Measurements from ENCODE around the gene OLFM2. TPM values are rescaled to one million over a fixed set of nuclear protein-coding genes. Genes with fewer than 3 reads are reported as not detected.
"Not testable (repeated sequence)": the region's sequence is repeated elsewhere in the genome, so short reads cannot be mapped to it uniquely, and the experiment has no call there.

OLFM2 gene
- total RNA-seq, 2 donors from 2014 or later, result 1.7 to 5.0 TPM

DNA sequence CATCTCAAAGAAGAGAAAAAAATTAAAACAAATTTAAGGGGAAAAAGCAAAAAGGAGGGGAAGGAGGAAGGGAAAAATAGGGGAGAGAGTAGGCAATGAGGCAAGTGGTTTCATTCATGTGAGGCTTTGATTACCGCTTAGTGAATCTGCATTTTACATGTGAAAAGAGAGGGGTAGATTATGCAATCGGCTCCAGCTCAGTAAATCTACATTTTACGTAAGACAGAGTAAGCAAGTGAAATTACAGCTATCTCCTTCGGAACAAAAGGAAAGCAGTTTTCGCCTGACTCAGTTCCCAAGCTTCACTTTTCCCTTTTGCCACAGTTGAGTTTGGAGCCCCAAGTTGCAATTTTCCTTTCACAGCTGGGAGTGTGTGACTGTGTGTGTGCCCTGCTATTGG, 16.0 kb upstream of the OLFM2 start:
- ATAC-seq (no peak), DNase-seq (ENCODE audit: low spot score in 2 of 2) (no peak)
- H3K9me3 Mint-ChIP-seq, result no peaks in the 10 kb centered on the region
- no peak overlapping the region for H3K27ac Mint-ChIP-seq
- no peaks in the 10 kb centered on the region for H3K36me3 Mint-ChIP-seq

DNA sequence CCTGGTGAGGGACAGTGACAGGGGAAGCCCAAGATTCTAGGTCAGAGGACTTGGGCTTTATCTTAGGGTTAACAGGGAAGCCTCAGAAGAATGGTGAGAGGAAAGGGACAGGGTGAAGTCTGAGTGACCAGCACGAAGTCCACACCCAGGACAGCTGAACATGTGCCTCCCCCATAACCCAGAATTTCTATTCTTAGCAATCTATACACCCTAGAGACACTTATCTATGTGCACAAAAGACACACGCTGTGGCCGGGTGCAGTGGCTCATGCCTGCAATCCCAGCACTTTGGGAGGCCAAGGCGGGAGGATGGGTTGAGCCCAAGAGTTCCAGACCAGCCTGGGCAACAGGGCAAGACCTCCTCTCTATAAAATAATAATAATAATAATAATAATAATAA, 11.1 kb upstream of the OLFM2 start:
- H3K36me3 Mint-ChIP-seq, result no peaks in the 10 kb centered on the region
- no peaks in the 10 kb centered on the region for H3K9me3 Mint-ChIP-seq
- no peak overlapping the region for H3K27ac Mint-ChIP-seq
- no peak for DNase-seq (ENCODE audit: low spot score in 2 of 2)
- ATAC-seq, result no peak

DNA sequence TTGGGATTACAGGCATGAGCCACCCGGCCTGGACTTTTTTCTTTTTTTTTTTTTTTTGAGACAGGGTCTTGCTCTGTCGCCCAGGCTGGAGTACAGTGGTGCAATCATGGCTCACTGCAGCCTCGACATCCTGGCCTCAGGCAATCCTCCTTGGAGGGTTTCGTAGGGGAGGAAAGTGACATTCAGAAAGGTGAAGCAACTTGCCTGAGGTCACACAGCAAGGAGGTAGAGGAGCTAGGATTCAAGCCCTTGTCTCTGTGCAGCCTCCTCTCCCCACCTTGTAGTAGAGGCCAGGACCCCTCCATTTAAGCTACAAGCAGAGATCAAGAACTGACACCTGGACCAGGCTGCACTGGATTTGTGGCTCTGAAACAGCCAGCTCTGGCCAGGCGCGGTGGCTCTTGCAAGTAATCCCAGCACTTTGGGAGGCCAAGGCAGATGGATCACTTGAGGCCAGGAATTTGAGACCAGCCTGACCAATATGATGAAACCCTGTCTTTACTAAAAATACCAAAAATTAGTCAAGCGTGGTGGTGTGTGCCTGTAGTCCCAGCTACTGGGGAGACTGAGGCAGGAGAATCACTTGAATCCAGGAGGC, 10.3 kb upstream of the OLFM2 start:
- not testable (repeated sequence) for H3K9me3 Mint-ChIP-seq; DNase-seq (ENCODE audit: low spot score in 2 of 2); H3K36me3 Mint-ChIP-seq; ATAC-seq; H3K27ac Mint-ChIP-seq

DNA sequence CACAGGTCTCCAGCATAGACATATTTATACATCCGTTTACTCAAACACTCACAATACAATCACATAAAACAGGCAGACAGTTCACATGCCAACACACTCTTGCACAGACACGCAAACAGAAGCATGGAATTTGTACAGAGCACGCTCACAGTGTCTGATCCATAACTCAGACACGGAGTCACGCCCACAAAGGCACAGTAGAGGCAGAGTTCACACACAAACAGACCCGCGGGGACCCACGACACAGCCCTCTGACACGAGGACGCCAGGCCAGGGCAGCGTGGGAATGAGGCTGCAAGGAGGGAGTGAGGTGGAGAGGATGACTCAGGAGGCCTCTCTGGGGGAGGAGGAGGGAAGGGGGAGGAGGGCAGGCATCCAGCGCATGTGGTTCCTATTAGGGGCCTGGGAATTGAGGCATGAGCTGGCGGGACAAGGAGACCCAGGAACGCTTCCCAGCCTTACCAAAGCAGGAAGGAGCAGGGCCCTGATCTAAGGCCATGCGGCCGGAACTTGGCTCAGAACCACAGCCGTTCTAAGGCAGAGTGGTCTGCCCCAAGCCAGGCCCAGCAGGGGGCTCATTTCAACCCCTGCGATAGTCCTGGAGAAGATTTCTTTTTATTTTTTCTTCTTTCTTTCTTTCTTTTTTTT, 9.1 kb upstream of the OLFM2 start:
- H3K9me3 Mint-ChIP-seq, result peaks cover 0 to 5% of the 10 kb centered on the region in 2 donors
- ATAC-seq (no peak), DNase-seq (ENCODE audit: low spot score in 2 of 2) (no peak)
- peak overlapping the region in 1 of 2 donors; percentile 7 for H3K27ac Mint-ChIP-seq
- H3K36me3 Mint-ChIP-seq, result no peaks in the 10 kb centered on the region

DNA sequence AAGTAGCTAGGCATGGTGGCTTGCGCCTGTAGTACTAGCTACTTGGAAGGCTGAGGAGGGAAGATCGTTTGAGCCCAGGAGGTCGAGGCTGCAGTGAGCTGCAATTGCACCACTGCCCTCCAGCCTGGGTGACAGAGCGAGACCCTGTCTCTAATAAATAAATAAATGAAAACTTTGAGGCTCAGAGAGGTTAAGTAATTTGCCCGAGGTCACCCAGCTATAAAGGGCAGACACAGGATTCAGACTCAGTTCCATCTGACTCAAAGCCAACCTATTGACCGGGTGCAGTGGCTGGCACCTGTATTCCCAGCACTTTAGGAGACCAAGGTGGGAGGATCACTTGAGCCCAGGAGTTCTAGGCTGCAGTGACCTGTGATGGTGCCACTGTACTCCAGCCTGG, 7.4 kb upstream of the OLFM2 start:
- ATAC-seq (no peak), DNase-seq (ENCODE audit: low spot score in 2 of 2) (no peak)
- Mint-ChIP-seq H3K9me3 (peaks cover 0 to 5% of the 10 kb centered on the region in 2 donors), H3K36me3 (no peaks in the 10 kb centered on the region), H3K27ac (no peak overlapping the region)

DNA sequence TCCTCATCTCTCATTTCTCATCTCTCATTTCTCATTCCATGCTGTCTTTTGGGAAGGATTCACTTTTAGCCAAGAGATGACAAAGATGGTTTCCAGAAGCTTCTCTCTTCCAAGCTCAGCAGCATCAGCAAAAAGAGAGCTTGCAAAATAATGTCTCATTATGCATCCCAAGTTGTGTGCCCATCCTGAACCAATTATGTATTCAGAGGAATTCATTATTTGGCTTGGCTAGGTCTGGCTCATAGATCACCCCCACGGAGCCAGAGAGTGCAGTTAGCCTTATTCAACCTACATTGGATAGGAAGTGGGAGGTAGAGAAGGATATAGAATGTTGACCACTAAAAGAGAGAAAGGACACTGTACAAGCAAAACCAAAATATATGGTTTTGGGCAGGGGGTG, 5.4 kb upstream of the OLFM2 start:
- peaks cover 0 to 5% of the 10 kb centered on the region in 2 donors for H3K9me3 Mint-ChIP-seq
- peaks cover 0 to 5% of the 10 kb centered on the region in 2 donors for H3K36me3 Mint-ChIP-seq
- H3K27ac Mint-ChIP-seq, result no peak overlapping the region
- ATAC-seq (no peak), DNase-seq (ENCODE audit: low spot score in 2 of 2) (no peak)

DNA sequence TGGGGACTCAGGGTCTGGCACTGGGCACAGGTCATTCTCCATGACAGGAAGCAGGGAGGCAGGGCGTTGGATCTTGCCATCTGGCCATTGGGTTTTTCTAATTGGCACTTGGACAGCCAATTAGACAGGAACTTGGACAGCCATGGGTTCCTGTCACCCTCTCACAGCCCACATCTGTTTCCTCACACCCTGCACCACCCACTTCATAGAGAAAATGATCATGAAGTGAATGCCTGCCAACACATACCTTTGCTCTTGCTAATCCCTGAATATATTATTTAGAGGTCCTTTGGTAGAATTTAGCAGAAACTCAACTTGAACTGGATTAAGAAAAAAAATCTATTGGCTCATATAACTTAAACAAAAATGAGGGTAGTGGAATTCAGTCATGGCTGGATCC, 4.9 kb upstream of the OLFM2 start:
- H3K36me3 Mint-ChIP-seq, result peaks cover 0 to 5% of the 10 kb centered on the region in 2 donors
- DNase-seq (ENCODE audit: low spot score in 2 of 2), result no peak
- ATAC-seq, result no peak
- no peak overlapping the region for H3K27ac Mint-ChIP-seq
- H3K9me3 Mint-ChIP-seq, result peaks cover 0 to 5% of the 10 kb centered on the region in 2 donors

DNA sequence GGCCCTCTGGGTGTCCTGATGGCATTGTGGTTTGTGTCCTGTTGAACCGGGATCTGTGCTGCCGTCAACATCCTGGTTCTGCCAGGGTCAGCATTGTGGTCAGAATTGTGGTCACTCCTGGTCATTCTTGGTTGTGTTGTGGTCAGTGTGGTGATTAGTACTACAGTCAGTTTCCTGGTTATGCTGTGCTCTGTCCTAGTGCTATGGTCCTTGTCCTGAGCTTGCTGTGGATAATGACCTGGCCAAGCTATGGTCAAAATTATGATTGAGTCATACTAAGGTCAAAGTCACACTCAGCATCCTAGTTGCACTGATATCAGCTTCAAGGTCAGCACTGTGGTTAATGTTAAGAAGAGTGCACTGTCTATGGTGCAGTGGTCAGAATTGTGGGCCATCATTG, 4.5 kb upstream of the OLFM2 start:
- DNase-seq (ENCODE audit: low spot score in 2 of 2), result no peak
- Mint-ChIP-seq H3K36me3 (peaks cover 0 to 5% of the 10 kb centered on the region in 2 donors), H3K9me3 (peaks cover 0 to 5% of the 10 kb centered on the region in 2 donors), H3K27ac (no peak overlapping the region)
- no peak for ATAC-seq

DNA sequence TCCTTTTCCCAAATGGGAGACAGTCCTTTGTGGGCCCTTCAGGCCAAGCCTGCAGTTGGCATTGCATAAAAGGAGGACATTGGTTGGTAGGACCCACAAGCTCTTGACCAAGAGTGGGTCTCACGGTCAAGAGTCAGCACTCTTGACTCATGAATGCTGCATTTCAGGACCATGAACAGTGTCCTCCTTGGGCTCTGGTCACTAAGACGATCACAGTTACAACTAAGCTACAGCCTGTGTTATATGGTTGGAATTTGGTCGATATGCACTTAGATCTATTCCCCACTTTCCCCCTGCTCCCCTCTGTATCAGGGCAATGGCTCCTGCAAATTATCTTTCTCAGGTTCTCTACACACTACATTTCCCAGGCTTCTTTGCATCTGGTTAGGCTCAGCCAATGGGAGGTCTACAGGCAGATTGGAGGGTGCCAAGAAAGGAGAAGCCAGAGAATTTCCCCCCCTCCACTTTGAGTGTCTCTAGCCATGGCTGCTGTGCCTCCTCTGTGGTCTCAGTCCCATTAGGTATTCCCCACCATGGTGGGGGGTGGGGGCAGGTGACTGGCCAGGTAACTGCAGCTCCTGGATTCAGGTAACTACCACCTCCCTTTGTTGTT, 3.1 kb upstream of the OLFM2 start:
- ATAC-seq, result no peak
- H3K36me3 Mint-ChIP-seq, result peaks cover 5% of the 10 kb centered on the region in 2 donors
- DNase-seq (ENCODE audit: low spot score in 2 of 2), result no peak
- H3K9me3 Mint-ChIP-seq, result peaks cover 0 to 5% of the 10 kb centered on the region in 2 donors
- H3K27ac Mint-ChIP-seq, result no peak overlapping the region

DNA sequence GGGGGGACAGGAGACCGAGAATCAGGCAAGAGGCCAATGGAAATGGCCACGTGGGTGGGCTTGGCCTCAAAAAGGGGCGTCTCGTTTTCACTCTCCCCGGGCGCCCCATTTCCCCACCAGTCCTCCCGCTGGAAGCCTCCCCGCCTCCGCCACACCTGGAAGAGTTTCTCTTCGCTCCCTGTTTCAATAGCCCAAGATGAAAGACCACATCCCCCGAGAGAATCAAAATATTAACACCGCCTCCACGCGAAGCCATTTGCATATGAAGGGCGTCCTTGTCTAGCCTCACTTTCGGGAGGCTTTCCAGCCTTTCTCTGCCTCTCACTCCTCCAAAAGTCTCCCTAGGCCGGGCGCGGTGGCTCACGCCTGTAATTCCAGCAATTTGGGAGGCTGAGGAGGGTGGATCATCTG, 691 bp upstream of the OLFM2 start:
- DNase-seq (ENCODE audit: low spot score in 2 of 2) (no peak), ATAC-seq (no peak)
- Mint-ChIP-seq H3K27ac (no peak overlapping the region), H3K9me3 (peaks cover 0 to 5% of the 10 kb centered on the region in 2 donors), H3K36me3 (peaks cover 5% of the 10 kb centered on the region in 2 donors)

DNA sequence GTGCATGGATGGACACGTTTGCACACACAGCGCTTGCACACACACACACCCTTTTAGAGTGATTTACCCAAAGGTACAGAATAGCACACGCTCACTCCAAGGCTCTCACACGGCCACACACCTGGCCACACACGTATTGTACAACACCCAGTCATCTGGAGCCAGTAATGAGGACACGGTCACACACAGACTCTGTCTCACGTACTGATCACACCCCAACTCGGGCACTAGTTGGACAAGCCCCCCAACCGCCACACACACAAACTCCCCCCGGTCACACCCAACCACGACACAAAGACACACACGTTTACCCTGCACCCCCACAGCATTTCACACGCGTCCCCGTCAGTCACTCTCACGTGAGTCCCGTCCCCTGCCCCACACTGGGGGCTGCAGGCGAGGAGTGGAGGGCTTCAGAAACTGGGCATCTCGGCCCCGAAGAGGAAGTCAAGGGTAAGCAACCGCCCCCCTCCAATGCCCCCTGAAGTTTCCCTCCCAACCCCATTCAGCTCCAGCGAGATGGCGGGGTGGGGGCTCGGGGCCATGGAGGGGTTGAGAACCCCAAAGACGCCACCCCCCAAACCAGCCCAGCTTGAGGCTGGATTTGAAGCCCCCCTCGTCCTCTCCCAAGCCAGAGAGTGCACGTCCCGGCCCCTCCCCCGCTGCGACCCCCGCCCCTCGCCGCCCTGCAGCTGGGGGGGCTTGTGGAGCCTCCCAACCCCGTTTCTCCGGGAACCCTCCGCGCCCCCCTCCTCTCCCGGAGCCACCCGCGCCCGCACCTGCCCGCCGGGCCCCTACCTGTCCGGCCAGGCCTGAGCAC, 599 bp downstream of the OLFM2 start:
- DNase-seq (ENCODE audit: low spot score in 2 of 2), result no peak
- H3K9me3 Mint-ChIP-seq, result no peaks in the 10 kb centered on the region
- no peak for ATAC-seq
- H3K27ac Mint-ChIP-seq, result peak overlapping the region in 1 of 2 donors; percentile 60
- peaks cover 5% of the 10 kb centered on the region in 2 donors for H3K36me3 Mint-ChIP-seq

DNA sequence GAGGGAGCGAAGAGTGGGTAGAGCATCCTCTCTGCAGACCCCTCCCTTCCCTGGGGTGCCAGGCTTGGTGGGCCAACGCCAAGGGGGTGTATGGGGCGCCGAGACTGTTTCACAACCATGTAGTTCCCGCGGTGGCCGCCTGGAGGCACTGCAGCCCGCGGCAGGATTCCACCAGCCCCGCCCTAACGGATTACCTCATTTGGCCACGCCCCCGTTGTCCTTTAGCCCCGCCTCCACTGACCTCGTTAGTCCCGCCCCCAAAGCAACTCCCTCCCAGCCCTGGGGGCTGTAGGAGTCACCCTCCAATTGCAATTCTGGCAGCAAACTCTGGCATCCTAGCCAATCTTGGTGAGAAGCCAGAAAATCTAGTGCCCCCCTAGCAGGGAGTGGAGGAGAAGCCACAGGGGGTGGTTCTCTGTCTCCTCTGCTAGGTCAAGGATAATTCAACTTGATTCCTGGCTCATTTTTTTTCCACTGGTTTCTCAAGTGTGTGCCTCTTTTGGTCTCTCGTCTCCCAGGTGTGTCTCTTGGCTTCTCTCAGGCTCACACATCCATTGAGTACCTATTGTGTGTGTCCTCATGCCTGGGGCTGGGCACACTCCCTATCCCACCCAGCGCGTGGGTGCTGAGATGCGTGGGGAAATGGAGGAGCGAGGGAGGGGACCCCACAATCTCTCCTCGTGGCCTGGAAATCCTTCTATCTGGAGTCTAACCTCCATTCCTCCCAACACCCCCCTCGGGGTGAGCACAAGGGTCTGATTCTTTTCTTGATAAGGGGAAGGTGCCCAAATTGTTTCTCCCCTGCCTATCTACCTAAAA, 2.0 kb downstream of the OLFM2 start:
- Mint-ChIP-seq H3K9me3 (no peaks in the 10 kb centered on the region), H3K36me3 (peaks cover 5% of the 10 kb centered on the region in 2 donors), H3K27ac (no peak overlapping the region)
- DNase-seq (ENCODE audit: low spot score in 2 of 2) (peak; percentile 77 to 95), ATAC-seq (peak; percentile 70 to 85)

DNA sequence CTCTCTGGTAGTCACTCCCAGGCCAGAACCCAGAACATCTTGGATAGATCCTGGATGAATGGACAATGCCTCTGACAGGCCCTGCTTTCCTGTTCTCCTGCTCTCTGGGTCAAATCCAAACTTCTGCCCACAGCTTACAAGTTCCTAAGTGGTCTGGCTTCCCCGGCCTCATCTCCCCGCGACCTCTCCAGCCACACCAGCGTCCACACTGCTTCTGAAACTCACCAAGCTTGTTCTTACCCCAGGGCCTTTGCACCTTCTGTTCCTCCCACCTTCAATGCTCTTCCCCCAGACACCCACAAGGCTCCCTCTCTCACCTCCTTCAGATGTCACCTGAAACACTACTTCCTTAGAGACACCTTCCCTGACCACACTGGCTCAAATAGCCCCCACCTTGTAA, 3.5 kb downstream of the OLFM2 start:
- no peak overlapping the region for H3K27ac Mint-ChIP-seq
- no peak for DNase-seq (ENCODE audit: low spot score in 2 of 2)
- no peak for ATAC-seq
- H3K36me3 Mint-ChIP-seq, result peaks cover 5% of the 10 kb centered on the region in 2 donors
- no peaks in the 10 kb centered on the region for H3K9me3 Mint-ChIP-seq

DNA sequence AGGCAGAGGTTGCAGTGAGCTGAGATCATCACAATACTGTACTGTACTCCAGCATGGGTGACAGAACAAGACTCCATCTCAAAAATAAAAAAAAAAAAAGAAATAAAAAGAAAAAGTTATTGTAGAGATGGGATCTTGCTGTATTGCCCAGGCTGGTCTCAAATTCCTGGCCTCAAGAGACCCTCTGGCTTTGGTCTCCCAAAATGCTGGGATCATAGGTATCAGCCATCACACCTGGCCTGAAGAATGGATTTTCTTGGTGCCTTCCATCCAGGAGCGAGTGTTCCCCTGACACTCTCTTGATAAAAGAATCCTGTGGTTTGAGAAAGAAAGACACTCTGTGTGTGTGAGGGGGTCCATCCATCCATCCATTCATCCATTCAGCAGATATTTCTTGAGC, 4.7 kb downstream of the OLFM2 start:
- ATAC-seq (no peak), DNase-seq (ENCODE audit: low spot score in 2 of 2) (no peak)
- Mint-ChIP-seq H3K27ac (no peak overlapping the region), H3K36me3 (peaks cover 0 to 5% of the 10 kb centered on the region in 2 donors), H3K9me3 (no peaks in the 10 kb centered on the region)

DNA sequence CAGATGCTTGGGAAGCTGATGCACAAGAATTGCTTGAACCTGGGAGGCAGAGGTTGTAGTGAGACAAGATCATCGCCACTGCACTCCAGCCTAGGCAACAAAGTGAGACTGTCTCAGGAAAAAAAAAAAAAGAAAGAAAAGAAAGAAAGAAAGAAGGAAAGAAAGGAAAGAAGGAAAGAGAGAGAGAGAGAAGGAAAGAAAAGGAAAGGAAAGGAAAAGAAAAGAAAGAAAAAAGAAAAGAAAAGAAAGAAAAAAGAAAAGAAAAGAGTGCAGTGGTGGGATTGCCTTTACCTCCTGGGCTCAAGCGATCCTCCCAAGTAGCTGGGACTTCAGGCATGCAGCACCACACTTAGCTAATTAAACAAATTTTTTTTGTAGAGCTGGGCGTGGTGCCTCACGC, 12.9 kb downstream of the OLFM2 start:
- DNase-seq (ENCODE audit: low spot score in 2 of 2), result no peak
- Mint-ChIP-seq H3K36me3 (no peaks in the 10 kb centered on the region), H3K27ac (no peak overlapping the region), H3K9me3 (no peaks in the 10 kb centered on the region)
- ATAC-seq, result no peak

DNA sequence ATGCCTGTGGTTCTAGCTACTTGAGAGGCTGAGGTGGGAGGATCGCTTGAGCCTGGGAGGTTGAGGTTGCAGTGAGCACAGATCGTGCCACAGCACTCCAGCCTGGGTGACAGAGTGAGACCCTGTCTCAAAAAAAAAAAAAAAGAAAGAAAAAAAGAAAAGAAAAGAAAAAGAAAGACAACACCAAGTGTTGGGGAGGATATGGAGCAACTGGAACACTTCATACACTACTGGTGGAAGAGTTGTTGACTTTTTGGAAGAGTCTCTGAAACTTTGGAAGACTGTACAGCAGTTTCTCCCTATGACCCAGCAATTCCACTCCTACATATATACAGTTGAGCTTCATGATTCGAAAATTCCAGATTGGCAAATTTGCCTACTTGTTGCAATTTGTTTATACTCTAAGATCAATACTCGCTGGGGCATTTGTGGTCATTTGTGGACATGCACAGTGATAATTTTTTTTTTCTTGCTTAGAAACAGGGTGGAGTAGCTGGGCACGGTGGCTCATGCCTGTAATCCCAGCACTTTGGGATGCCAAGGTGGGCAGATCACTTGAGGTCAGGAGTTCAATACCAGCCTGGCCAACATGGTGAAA, 13.4 kb downstream of the OLFM2 start:
- not testable (repeated sequence) for DNase-seq (ENCODE audit: low spot score in 2 of 2); H3K27ac Mint-ChIP-seq; H3K9me3 Mint-ChIP-seq; H3K36me3 Mint-ChIP-seq; ATAC-seq
